ENCODE data around the gene SRPRA.
"Not testable (repeated sequence)": the region's sequence is repeated elsewhere in the genome, so short reads cannot be mapped to it uniquely, and the experiment has no call there.

Gene SRPRA

DNA sequence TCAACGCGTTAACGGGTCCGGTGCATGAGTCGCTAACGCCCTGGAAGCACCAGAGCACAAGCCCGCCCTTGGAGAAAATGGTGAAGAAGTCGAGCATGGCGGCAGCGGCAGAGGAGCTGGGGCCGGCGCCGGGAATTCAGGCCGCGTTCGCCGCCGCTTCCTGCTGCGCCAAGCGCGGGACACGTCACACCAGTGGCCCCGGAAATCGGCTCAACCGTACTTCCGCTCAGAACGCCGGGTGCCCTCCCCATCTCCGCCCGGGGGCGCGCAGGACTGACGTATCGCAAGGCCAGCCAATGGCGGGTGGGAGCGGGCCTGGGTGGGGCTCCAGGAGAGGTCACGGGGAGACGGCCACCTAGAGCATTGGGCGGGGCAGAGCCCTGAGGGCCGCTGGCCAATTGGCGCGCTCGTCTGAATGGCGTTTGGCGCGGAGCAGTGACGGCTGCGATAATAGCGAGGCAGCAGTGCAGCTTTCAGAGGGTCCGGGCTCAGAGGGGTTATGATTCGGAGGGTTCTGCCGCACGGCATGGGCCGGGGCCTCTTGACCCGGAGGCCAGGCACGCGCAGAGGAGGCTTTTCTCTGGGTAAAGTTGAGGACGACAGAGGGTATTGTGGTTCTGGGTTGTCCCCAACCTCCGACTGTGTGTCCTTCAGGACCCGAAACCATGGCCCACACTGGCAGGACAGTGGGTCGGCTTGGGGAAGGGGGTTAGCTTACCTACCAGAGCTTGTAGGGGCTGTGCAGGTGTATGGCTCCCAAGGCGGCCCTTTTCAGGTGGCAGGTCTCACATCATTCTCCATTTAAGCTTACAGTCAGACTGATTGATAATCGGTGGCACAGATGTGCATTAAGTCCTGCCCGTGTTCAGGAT lies at the start of gene SRPRA, which contains the start of gene FOXRED1:
SRPRA (minus strand) TSS at position 188 of the 872 bp plus-strand sequence; CDS start at position 97, 91 bp downstream.
FOXRED1 (plus strand) TSS at position 447 of the 872 bp plus-strand sequence; CDS start at position 500, 53 bp downstream.
- peak; percentile 99 for DNase-seq (ENCODE audit: low spot score)

DNA sequence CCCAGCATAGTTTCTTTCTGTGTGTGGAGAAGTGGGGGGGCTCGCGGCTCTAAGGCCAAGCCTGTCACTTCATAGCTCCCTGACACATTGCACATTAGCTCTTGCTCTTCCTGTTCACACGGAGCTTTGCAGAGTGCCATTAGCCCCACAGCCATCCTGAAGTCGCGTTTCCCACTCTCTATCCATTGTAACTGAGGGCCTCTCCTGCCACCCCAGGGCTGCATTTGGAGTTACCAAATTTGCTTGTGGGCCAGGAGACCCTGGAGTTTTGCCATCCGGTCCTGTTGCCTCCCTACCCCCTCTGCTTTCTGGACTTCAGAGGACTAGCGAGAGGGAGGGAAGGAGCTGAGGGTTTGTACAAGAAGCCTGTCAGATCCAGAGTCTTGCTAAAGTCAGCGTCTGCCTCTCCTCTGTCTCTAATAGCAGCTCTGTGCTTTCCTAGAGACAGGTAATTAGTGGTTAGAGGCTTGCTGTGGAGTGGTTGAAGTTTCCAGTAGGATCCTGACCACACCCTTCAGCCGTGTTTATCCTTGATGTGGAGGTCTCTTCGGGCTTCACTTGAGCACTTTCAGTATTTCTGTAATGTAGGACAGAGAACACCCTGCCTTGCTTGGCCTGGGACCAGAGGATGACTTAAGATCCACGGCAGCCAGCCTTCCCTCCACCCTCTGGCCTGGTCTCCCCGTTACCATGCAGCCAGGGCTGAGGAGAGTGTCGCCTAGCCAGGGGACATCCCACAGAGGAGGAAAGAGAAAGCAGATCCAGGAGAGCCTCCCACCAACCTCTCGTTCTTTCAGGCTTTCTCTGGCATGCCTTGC lies 49.3 kb upstream of the SRPRA start:
- peak; percentile 23 for DNase-seq (ENCODE audit: low spot score)

DNA sequence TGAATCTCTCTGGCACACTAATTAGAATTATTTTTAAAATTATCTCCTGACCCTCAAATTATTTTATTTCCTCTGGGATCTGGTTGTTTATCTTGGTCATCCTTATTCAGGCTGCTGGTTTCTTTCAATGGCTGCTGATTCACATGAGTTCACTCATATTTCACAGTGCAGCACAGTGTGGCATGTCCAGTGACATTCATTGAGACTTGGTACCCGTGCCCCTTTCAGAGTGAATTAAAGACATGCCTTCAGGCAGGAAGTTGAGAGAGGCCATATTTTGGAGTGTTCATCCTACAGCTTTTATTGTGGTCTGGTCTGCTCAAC lies 48.7 kb upstream of the SRPRA start:
- no peak for DNase-seq (ENCODE audit: low spot score)

DNA sequence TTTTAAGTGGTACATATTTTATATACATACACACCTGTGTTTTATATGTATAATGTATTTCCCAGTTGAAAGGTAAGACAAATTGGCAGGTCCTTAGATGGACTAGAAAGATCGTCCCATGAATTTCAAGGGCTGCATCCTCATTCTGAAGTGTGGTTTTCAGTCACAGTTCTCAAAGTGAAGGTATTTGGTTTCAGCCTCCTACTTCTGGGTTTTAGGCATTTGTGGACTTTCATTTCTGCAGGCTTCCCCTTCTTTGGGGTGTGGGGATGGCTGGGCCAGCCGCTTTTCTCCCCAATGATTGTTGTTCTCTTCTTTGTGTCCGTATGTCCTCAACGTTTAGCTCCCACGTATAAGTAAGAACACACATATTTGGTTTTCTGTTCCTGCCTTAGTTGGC lies 45.1 kb upstream of the SRPRA start:
- DNase-seq (ENCODE audit: low spot score), result no peak

DNA sequence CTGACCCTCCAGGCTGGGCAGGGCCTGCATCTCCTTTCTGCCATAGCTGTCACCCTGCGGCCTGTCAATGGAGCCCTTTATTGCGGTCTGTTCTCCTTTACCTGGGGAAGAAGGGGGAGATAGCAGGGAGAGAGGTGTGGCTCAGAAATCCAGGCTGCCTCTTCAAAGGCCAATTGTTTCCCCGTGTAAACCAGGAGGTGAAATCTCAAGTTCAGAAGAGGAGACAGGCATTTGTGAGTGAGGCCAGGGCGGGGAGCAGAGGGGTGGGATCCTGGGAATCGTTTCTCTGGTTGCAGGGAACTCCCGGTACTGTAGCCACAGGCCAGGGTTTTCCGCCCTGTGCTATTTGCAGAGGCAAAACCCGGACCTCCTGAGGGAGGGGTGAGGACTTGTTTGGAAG lies 44.3 kb upstream of the SRPRA start:
- DNase-seq (ENCODE audit: low spot score), result no peak

DNA sequence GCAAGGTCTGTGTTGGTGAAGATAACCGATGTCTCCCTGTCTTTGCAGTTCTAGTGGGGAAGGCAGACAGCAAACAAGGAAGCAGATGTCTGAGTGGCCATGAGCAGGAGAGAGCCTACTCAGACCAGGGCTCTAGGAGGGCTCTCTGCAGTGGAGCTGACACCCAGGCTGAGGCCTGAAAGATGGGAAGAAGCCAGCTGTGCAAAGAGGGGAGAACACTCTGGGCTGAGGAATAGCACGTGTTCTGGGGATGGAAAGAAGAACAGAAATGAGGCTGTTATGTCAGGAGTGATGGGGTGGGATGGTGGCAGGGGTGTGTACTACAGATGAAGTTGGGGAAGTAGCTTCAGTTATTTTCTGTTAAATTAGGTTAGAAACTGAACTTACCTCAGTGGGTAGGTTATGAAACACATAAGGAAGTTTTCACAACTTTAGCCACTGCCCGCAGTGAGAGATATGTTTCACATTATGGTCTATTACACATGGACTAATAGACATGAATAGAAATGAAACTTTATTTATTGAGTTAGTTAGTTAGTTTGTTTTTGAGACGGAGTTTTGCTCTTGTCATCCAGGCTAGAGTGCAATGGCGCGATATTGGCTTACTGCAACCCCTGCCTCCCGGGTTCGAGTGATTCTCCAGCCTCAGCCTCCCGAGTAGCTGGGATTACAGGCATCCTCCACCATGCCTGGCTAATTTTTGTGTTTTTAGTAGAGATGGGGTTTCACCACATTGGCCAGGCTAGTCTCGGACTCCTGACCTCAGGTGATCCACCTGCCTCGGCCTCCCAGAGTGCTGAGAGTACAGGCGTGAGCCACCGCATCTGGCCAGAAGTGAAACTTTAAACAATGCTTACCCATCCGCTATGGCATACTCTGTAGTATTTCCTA lies 43.0 kb upstream of the SRPRA start:
- DNase-seq (ENCODE audit: low spot score), result no peak

DNA sequence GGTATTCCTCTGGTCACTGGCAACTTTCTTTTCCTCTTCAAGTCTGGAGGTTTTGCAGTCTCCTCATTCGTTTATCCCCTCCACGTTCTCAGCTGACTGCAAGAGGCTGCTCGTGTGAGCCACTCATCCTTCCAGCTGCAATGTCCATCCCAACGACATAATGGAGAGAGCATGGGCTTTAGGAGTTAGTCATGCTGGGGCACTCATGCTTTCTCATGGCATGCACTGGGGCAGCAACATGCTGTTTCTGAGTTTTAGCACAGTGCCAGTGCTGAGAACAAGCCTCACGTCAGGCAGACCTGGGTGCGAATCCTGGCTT lies 42.3 kb upstream of the SRPRA start:
- no peak for DNase-seq (ENCODE audit: low spot score)

GRCh38 chr11:126310200-126310991 lies 41.7 kb upstream of the SRPRA start:
- DNase-seq (ENCODE audit: low spot score), result peak; percentile 77

DNA sequence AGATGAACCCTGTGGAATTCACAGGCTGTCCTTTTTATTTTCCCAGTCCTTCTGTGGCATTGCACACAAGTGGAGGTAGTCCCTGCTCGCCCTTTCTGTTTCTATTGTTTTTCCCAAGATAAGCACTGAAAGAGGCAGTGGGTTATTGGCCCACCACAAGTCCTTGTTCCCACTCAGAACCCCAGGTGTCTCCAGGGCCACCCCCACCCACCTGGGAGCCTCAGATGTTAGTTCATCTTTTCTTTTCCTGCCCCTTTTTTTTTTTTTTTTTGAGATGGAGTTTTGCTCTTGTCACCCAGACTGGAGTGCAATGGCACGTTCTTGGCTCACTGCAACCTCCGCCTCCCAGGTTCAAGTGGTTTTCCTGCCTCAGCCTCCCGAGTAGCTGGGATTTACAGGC lies 40.1 kb upstream of the SRPRA start:
- DNase-seq (ENCODE audit: low spot score), result not testable (repeated sequence)

- peak; percentile 80 for DNase-seq (ENCODE audit: low spot score)
Measured at GRCh38 chr11:126308271-126308671, 39.6 kb upstream of the SRPRA start.

- DNase-seq (ENCODE audit: low spot score), result no peak
Measured at GRCh38 chr11:126307706-126308105, 39.0 kb upstream of the SRPRA start.

DNA sequence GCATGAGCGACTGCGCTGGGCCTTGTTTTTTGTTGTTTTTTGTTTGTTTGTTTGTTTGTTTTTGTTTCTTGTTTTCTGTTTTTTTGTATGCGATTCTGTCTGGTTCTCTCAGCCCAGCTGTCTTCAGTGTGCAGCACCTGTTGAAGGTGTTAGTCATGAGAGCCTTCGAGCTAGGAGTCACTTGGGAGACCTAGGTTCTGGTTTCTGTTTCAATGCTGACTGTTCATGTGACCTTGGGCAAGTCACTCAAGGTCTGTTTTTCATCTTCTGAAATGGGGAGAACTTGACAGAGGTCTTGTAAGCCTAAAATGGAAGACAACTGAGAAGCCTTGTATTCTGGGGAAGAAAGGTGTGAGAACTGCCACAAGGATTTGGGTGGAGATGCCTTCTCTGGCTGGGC lies 37.0 kb upstream of the SRPRA start:
- no peak for DNase-seq (ENCODE audit: low spot score)

DNA sequence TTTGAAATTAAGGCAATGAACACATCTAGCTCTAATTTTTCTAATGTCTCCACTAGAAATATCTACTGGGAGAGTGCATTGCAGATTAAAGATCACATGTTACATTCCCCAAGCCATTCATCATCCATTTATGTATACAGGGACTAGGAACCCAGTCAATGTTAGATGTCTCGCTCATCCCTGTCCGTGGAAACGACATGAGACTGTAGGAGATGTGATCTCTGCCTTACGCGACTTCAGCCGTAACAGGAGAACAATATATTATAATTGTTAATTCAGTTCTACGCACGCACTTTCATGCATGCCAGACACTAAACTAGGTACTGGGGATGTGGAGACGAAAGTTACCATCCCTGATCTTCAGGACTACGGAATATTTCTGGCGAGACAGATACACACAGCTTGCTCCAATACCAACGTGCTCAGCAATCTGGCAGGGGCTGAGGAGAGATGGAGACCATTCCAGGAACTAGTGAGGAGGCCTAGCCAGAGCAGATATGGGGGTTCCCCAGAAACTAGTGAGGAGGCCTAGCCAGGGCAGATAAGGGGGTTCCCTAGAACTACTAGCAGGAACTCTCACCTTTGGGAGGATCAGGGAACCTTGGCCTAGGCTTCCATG lies 35.9 kb upstream of the SRPRA start:
- no peak for DNase-seq (ENCODE audit: low spot score)

DNA sequence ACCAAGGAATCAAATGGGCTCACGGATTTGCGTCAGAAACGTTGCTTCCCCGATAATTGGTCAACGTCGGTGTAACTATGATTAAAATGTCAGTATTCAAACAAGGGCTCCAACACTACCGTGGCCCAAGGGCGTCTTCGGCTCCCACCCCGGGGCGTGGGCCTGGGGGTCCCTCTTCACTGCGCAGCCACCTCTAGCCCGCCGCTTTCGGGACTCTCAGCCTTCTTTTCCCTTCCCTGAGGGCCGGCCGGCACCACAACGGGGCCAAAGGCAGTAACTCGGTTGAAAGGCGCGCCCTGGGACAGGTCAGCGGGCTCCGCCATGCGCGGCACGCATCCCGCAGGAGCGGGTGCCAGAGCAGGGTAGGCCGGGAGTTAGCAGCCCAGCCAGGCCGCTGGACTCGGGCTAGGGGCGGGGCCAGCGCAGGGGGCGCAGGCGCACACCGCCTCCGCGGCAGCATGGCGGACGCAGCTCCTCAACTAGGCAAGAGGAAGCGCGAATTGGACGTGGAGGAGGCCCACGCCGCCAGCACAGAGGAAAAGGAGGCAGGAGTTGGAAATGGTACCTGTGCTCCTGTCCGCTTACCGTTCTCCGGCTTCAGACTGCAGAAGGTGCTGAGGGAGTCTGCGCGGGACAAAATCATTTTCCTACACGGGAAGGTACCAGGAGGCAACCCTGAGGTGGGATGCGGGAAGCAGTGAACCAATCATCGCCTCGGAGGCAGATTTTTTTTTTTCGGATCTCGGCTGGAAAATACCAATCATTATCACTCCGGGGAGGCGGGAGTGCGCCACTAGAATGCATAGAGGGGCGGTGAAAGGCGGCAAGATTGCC lies 35.1 kb upstream of the SRPRA start, which contains the start of gene DCPS:
DCPS (plus strand) TSS at position 438 of the 834 bp plus-strand sequence; CDS start at position 459, 21 bp downstream.
- peak; percentile 91 for DNase-seq (ENCODE audit: low spot score)

GRCh38 chr11:126297004-126297403 lies 28.3 kb upstream of the SRPRA start:
- DNase-seq (ENCODE audit: low spot score), result no peak

GRCh38 chr11:126293726-126294125 lies 25.0 kb upstream of the SRPRA start:
- no peak for DNase-seq (ENCODE audit: low spot score)

DNA sequence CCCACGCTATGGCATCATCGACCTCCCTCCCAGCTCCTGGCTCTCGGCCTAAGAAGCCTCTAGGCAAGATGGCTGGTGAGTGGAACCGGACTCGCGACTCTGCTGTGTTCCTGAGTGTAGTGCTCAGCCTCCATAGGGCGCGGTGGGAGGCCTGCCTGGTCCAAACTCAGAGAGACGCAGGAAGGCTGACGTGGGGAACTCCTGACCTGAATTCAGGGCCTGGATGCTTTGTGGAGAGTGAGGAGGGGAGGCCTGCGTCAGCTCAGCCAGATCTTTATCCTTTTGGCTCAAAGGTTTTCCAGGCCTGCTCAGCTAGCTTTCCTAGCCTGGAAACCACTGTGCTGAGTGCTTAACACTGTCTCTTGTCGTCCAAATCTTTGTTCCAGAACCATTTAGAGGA lies 22.2 kb upstream of the SRPRA start:
- DNase-seq (ENCODE audit: low spot score), result no peak

GRCh38 chr11:126288237-126288636 lies 19.5 kb upstream of the SRPRA start:
- peak; percentile 69 for DNase-seq (ENCODE audit: low spot score)

- DNase-seq (ENCODE audit: low spot score), result no peak
Measured at GRCh38 chr11:126284829-126285228, 16.1 kb upstream of the SRPRA start.

Measured in putamen (tissue), 1 donor.